Measurements from ENCODE around the gene CXCL11. TPM values are rescaled to one million over a fixed set of nuclear protein-coding genes. Genes with fewer than 3 reads are reported as not detected.

CXCL11 gene
- total and polyA plus RNA-seq, 9 donors = 0.07 TPM; not detected in 8

DNA sequence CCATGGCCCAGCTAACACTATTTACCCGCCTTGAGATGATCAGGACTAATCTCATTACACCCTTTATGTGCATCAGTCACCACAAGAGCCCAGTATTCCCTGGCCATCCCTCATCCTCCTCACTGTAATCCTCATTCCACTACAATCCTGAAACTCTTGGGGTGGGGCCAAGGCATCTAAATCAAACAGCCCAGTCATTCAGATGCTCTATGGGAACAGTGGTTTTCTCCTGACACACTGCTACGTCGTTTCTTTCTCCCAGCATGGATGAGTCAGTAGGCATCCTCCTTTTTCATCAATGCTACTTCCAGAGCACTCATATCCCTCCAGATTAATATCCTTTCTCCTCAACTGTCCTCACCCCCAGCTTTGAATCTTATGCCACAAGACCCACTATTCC lies 50.8 kb downstream of the CXCL11 start:
- no peak overlapping the region for H3K4me3 ChIP-seq (ENCODE audit: low read length)
- H3K27ac ChIP-seq (ENCODE audit: low read length) = no peak overlapping the region
- no peaks in the 10 kb centered on the region for H3K9me3 ChIP-seq (replicated peaks; ENCODE audit: control insufficient read depth, low read depth, low read length)
- H3K4me1 ChIP-seq (ENCODE audit: control insufficient read depth, insufficient read depth, low read length) = peaks cover 6% of the 10 kb centered on the region
- no peak for DNase-seq
- 89% methylated on average over 3 of the region's 3 CpGs for WGBS (ENCODE audit: insufficient coverage)
- H3K36me3 ChIP-seq (ENCODE audit: control insufficient read depth, insufficient read depth, low read length) = peaks cover 8% of the 10 kb centered on the region
- no peaks in the 10 kb centered on the region for H3K27me3 ChIP-seq (ENCODE audit: control insufficient read depth, insufficient read depth, low read length)

Other genes with a start within 250 kb of the CXCL11 start
- 0.04 TPM for gene PPEF2, start 133.6 kb downstream of the CXCL11 start, total RNA-seq
- under 1 TPM in 4 of 8 donors, not detected in 4; 0.07 to 0.43 (median 0.27) TPM for gene PPEF2, start 133.6 kb downstream of the CXCL11 start, polyA plus RNA-seq (ENCODE audit: insufficient read depth in 1 of 8, insufficient read length in 8 of 8, low replicate concordance in 1 of 8)
- 8.8 TPM for gene NAAA, start 95.1 kb downstream of the CXCL11 start, total RNA-seq
- 10 to 100 TPM in 7 of 8 donors, 1 to 10 TPM in 1; 7.4 to 21.6 (median 12.0) TPM for gene NAAA, start 95.1 kb downstream of the CXCL11 start, polyA plus RNA-seq (ENCODE audit: insufficient read depth in 1 of 8, insufficient read length in 8 of 8, low replicate concordance in 1 of 8)
- 23.4 TPM for gene SDAD1, start 45.1 kb downstream of the CXCL11 start, total RNA-seq
- gene SDAD1, start 45.1 kb downstream of the CXCL11 start, polyA plus RNA-seq (ENCODE audit: insufficient read depth in 1 of 8, insufficient read length in 8 of 8, low replicate concordance in 1 of 8) = 10 to 100 TPM; 21.0 to 32.4 (median 27.0) TPM
- gene CXCL9, start 28.6 kb downstream of the CXCL11 start, total RNA-seq = 0.04 TPM
- under 1 TPM in 6 of 8 donors, not detected in 2; 0.04 to 0.41 (median 0.09) TPM for gene CXCL9, start 28.6 kb downstream of the CXCL11 start, polyA plus RNA-seq (ENCODE audit: insufficient read depth in 1 of 8, insufficient read length in 8 of 8, low replicate concordance in 1 of 8)
- gene CXCL10, start 12.6 kb downstream of the CXCL11 start, total RNA-seq = 0.09 TPM
- 1 to 10 TPM in 1 of 8 donors, under 1 TPM in 6, not detected in 1; 0.14 to 1.1 (median 0.23) TPM for gene CXCL10, start 12.6 kb downstream of the CXCL11 start, polyA plus RNA-seq (ENCODE audit: insufficient read depth in 1 of 8, insufficient read length in 8 of 8, low replicate concordance in 1 of 8)
- gene ART3, start 38.6 kb upstream of the CXCL11 start, total RNA-seq = 26.0 TPM
- 10 to 100 TPM; 21.7 to 54.3 (median 38.9) TPM for gene ART3, start 38.6 kb upstream of the CXCL11 start, polyA plus RNA-seq (ENCODE audit: insufficient read depth in 1 of 8, insufficient read length in 8 of 8, low replicate concordance in 1 of 8)
- gene NUP54, start 112.3 kb upstream of the CXCL11 start, total RNA-seq = 45.7 TPM
- gene NUP54, start 112.3 kb upstream of the CXCL11 start, polyA plus RNA-seq (ENCODE audit: insufficient read depth in 1 of 8, insufficient read length in 8 of 8, low replicate concordance in 1 of 8) = 10 to 100 TPM; 31.9 to 45.4 (median 39.3) TPM
- gene SCARB2, start 177.8 kb upstream of the CXCL11 start, total RNA-seq = 136 TPM
- 100 to 1,000 TPM; 101 to 154 (median 117) TPM for gene SCARB2, start 177.8 kb upstream of the CXCL11 start, polyA plus RNA-seq (ENCODE audit: insufficient read depth in 1 of 8, insufficient read length in 8 of 8, low replicate concordance in 1 of 8)
- gene FAM47E, start 215.7 kb upstream of the CXCL11 start, total RNA-seq = 1.9 TPM
- 1 to 10 TPM in 5 of 8 donors, under 1 TPM in 3; 0.64 to 2.4 (median 1.1) TPM for gene FAM47E, start 215.7 kb upstream of the CXCL11 start, polyA plus RNA-seq (ENCODE audit: insufficient read depth in 1 of 8, insufficient read length in 8 of 8, low replicate concordance in 1 of 8)

Measured in muscle of leg (tissue), 11 donors.